Large intestine (tissue), 3 donors: ENCODE results near the gene ANKRD23. TPM values are rescaled to one million over a fixed set of nuclear protein-coding genes. Genes with fewer than 3 reads are reported as not detected.
A peak's percentile ranks its signal among the peaks of the same experiment; 100 is the strongest.

Experiments
- DNase-seq, 2 donors: peaks; one replicate each; pipeline versions ENCODE4 v3.0.0 to v3.0.0-alpha.2; 2013
- H3K27ac ChIP-seq: one replicate; pipeline ENCODE4 v1.5.1; 2013; ENCODE audit warnings: low read length
- H3K27me3 ChIP-seq: 2 replicates; pipeline ENCODE4 v1.6.1; 2013; ENCODE audit warnings: low read length; ENCODE audit not compliant: control insufficient read depth, insufficient read depth
- H3K36me3 ChIP-seq: 2 replicates; pipeline ENCODE4 v1.6.1; 2013; ENCODE audit warnings: low read length; ENCODE audit not compliant: control insufficient read depth, insufficient read depth
- H3K4me1 ChIP-seq: one replicate; pipeline ENCODE4 v1.6.1; 2013; ENCODE audit warnings: low read length; ENCODE audit not compliant: control insufficient read depth, insufficient read depth
- H3K4me3 ChIP-seq: one replicate; pipeline ENCODE4 v1.5.1; 2013; ENCODE audit warnings: low read length
- H3K9me3 ChIP-seq: one replicate; pipeline ENCODE4 v1.6.1; 2013; ENCODE audit warnings: mild to moderate bottlenecking, low read depth, low read length, moderate library complexity; ENCODE audit not compliant: control insufficient read depth
- WGBS: methylation state at CpG from one replicate; pipeline ENCODE4 v1.1.5; 2013; ENCODE audit warnings: low lambda C conversion rate; ENCODE audit not compliant: insufficient coverage; 5-methylcytosine and 5-hydroxymethylcytosine counted together
- polyA plus RNA-seq: library from polyadenylated mRNA; unstranded; fragments of 120-200 nt; gene quantifications from one replicate; pipeline ENCODE4 v1.2.1, GENCODE V29; 2013

ANKRD23 gene
- polyA plus RNA-seq, 1 donor = 4.2 TPM

DNA sequence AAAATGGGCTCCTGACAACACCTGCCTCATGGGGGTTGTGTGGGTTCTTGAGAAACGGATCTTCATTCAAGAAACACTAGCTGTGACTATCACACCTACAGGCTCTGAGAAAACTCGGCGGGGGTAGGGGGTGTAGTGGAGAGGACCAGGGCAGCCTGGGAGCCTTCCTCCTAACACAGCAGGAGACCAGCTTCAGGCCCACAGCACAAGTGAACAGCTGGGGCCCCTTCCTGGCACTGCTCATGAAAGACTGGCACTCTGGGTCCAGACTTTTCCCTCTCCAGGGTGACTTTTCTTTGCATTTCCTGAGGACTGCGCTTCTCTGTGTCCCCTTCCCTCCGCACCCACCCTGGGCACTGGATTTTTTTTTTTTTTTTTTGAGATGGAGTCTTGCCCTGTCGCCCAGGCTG, 33.2 kb upstream of the ANKRD23 start:
- no peak overlapping the region for H3K27ac ChIP-seq
- peaks cover 16% of the 10 kb centered on the region for H3K4me1 ChIP-seq
- no CpG with 5 or more reads among the region's 6 CpGs for WGBS
- H3K36me3 ChIP-seq = no peaks in the 10 kb centered on the region
- no peak overlapping the region for H3K4me3 ChIP-seq
- H3K27me3 ChIP-seq = peaks cover 9% of the 10 kb centered on the region
- no peak for DNase-seq
- H3K9me3 ChIP-seq = no peaks in the 10 kb centered on the region

DNA sequence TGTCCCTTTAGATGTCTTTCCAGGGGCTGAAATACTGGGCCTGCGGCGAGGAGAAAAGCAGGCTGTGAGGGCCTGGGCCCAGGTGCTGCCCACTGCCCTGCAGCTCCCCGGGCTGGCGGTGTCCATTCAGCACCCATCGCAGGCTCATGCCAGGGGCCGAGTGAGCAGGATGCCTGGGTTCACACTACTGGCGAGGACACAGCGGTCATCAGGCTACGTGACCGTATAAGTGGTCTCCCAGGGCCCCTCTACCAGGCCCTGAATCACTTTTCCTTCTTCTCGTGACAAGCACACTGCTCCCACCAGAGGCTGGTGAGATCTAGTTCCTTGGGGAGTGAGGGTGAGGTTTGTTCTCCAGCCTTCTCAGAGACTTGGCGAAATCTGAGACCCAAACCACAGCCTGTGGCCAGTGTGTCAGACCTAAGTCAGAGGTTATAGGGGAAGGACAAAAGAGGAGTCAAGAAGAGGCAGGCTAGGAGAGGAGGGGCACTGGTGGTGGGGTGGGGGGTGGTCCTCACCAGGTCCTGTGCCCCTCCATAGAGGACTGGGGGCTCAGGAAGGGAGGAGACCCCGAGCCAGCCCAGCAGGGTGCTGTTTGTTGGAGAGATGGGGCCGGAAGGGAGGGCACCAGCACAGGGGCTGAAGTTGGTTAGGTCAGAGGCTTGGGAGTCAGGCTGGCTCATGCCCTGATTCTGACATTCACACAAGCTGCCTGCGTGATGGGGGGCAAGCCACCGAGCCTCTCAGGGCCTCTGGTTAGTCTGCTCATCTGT, 32.6 kb upstream of the ANKRD23 start:
- Histone ChIP-seq H3K4me1 (peaks cover 16% of the 10 kb centered on the region), H3K36me3 (no peaks in the 10 kb centered on the region), H3K4me3 (no peak overlapping the region), H3K27ac (no peak overlapping the region), H3K9me3 (no peaks in the 10 kb centered on the region), H3K27me3 (peaks cover 9% of the 10 kb centered on the region)
- whole genome bisulfite sequencing = 100% methylated on average over 1 of the region's 16 CpGs
- no peak for DNase-seq

DNA sequence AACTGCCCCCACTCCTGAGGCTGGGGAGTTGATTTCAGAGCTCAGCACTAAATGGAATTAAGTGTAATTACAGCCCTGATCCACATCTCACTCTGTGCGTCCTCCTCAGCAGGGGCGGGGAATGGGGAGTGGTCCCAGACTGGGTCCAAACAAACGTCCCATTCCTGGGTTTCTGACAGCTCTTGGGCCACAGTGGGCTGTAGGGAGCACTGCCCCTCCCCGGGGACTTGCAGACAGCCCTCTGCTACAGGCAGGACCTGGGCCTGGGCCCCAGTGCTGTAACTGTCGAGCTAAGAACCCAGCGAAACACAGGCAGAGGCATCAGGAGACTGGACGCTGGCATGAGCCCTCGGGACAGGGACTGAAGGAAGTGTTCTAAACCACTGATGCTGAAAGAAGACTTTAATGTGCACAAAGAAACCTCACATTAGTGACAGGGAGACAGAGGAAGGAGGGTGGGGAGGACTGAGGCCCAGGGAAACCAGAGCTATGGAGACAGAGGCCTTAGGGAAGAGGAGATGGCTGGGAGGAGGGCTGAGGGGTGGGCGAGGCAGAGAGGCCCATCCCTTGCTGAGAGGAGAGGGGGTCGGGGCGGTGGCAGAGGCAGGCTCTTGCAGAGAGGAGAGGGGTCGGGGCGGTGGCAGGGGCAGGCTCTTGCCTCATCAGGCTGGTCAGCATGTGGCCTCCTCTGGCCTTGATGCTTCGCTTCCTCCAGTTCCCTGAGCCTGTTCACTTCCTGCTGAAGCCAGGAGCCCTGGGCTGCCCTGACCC, 31.9 kb upstream of the ANKRD23 start:
- no peak for DNase-seq

DNA sequence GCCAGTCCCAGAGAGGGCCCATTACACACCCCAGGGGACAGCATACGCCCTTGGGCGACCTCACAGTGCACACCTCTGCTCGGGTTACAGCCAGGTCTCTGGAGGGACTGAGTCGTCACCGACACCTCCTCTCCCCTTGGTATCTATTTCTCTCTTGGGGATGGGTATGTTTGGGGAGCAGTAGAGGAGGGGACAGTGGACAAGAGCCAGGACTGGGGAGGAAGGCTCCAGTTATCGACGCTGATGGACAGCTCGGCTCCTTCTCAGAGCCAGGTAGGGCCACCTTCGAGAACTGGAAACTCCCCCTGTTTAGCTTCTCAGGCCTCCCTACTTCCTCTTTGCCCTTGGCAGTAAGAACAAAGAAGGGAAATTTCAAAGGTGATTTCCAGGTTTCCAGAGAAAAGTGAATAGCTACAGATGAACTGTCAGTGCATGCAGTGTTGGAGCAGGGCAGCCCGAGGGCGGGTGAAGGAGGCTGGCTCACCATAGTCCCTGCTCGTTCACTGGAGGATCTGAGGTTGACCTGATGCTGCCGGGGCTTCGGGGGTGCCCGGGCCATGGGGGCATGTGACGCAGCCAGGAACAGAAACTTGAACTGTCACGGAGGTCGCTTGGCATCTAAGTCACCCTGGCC, 30.5 kb upstream of the ANKRD23 start:
- H3K9me3 ChIP-seq = no peaks in the 10 kb centered on the region
- no peak overlapping the region for H3K27ac ChIP-seq
- no CpG with 5 or more reads among the region's 18 CpGs for WGBS
- no peaks in the 10 kb centered on the region for H3K36me3 ChIP-seq
- no peak for DNase-seq
- peaks cover 9% of the 10 kb centered on the region for H3K27me3 ChIP-seq
- H3K4me1 ChIP-seq = peaks cover 20% of the 10 kb centered on the region
- H3K4me3 ChIP-seq = no peak overlapping the region

More for the DNA sequence above, 31.9 kb upstream of the ANKRD23 start:
- Histone ChIP-seq H3K27ac (peak overlapping the region; percentile 17), H3K36me3 (no peaks in the 10 kb centered on the region), H3K27me3 (peaks cover 9% of the 10 kb centered on the region), H3K4me1 (peaks cover 16% of the 10 kb centered on the region), H3K4me3 (no peak overlapping the region), H3K9me3 (no peaks in the 10 kb centered on the region)
- no CpG with 5 or more reads among the region's 14 CpGs for WGBS

DNA sequence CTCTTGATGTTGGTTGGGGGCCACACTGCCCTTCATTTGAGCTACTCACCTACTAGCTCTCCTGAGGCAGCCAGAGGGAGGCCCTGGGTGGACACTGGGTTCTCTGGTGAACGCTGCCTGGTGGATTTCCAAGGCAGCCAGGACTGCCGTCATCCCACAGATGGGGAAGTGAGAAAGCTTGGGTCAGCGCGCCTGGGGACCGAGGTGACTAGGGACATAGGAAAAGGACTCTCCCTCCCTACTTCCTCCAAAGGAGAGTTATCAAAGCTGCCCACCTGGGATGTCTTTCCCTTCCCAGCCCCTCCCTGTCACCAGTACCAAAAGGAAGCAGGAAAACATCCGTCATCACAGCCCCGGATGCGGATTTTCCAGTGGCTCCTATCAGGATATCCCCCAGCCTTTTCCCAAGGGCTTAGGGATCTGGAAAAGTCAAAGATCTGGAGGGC, 29.9 kb upstream of the ANKRD23 start:
- H3K9me3 ChIP-seq = no peaks in the 10 kb centered on the region
- peaks cover 20% of the 10 kb centered on the region for H3K4me1 ChIP-seq
- no peaks in the 10 kb centered on the region for H3K36me3 ChIP-seq
- no peak overlapping the region for H3K4me3 ChIP-seq
- WGBS = no CpG with 5 or more reads among the region's 8 CpGs
- no peak overlapping the region for H3K27ac ChIP-seq
- DNase-seq = no peak
- peaks cover 9% of the 10 kb centered on the region for H3K27me3 ChIP-seq

DNA sequence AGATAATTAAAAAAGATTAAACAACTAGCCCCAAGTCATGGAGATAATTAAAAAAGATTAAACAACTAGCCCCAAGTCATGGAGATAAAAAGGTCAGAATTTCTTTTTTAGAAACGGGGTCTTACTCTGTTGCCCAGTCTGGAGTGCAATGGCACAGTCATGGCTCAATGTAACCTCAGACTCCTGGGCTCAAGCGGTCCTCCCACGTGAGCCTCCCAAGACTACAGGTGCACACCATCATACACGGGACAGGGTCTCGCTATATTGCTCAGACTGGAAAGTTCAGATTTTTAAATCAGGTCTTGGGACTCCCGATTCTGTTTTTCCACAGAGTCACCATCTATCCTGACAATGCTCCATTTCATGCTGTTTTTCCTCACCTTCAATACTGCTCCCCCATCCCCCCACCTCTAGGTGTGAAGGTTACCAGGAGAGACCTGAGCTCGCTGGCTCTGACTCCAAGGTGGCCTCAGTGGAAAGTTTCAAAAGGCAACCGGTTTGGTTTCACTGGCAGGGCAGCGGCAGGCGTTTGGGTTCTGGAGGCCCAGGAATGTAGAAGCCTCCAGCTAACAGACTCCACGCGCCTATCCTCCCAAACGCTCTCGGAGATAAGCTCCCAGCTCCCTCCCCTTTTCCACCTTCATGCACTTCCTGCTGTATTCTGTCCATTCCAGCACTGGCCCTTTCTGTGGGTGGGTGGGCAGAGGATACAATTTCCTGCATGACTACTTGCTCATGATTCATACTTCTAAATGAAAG, 28.9 kb upstream of the ANKRD23 start:
- H3K4me3 ChIP-seq = no peak overlapping the region
- DNase-seq = no peak
- peaks cover 9% of the 10 kb centered on the region for H3K27me3 ChIP-seq
- WGBS = no CpG with 5 or more reads among the region's 14 CpGs
- H3K4me1 ChIP-seq = peaks cover 21% of the 10 kb centered on the region
- no peaks in the 10 kb centered on the region for H3K9me3 ChIP-seq
- H3K36me3 ChIP-seq = no peaks in the 10 kb centered on the region
- no peak overlapping the region for H3K27ac ChIP-seq

DNA sequence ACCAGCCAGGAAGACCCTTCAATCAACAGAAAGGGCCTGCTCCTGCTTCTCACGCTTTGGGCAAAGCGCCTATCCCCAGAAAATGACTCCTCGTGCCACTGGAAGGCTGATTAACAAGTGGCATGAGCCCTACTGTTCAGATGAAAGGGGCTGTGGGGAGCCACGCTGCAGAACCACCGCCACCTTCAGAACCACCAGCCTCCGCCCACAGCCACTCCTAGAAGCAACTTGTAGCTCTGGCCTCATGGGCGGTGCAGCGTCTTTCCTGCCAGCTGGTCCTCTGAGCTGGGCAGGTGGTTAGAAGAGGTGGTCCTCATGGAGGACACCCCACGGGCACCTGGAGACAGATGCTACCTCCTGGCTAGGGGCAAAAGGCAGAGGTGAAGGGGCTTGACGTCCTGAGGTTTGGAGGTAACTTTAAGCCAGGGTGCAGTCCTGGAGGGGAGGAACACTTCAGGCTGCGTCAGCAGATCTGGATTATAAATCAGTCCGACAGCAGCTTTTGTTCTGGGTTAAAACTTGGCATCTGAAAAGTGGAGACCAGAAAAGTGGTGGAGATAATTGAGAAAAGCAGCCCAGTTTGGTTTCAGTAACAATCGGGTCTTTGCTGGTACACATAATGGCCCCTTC, 26.9 kb upstream of the ANKRD23 start:
- H3K36me3 ChIP-seq = peaks cover 16% of the 10 kb centered on the region
- peak in 1 of 2 donors; percentile 65 for DNase-seq
- peak overlapping the region; percentile 48 for H3K27ac ChIP-seq
- no peaks in the 10 kb centered on the region for H3K9me3 ChIP-seq
- WGBS = no CpG with 5 or more reads among the region's 13 CpGs
- peak overlapping the region; percentile 39 for H3K4me3 ChIP-seq
- H3K27me3 ChIP-seq = peaks cover 9% of the 10 kb centered on the region
- peaks cover 39% of the 10 kb centered on the region for H3K4me1 ChIP-seq

DNA sequence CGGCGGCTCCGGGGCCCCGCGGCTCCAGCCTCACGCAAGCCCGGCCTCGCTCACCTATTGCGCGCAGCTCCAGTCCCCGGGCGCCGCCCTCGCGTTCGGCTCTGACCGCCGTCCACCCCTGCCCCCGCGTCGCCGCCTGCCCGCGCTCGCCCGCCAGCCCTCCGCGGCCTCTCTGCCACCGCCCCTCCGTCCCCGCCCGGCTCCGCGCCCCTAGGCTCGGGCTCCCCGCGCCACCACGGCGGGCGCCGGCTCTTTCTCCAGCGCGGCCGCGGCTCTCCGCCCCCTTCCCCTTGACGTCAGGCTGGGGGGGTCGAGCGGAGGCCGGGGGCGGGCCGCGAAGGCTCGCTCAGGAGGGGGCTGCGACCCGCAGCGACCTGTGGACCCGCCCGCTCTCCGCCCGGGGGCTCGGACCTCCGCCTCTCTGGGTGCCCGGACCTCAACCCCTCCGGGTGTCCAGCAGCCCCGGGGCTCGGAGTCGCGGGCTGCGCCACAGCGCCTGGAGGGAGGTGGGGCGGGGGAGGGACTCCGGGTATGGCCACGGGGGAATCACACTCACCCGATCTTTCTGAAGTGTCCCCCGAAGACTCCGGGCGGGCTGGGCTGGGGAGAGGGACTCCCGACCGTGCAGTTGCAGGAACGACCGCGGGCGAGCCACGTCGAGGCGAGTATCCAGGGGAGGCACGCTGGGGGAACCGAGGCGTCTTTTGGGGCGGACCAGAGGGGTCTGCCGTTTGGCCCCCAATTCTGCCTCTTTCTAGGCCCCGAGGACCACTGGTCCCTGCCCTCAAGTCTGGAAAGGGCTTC, 26.2 kb upstream of the ANKRD23 start, which contains the start of gene SEMA4C:
Gene SEMA4C, minus strand, starts transcription at position 259 of the 804 bp plus-strand sequence. CDS start 2,194 bp downstream, outside the sequence.
- peaks cover 9% of the 10 kb centered on the region for H3K27me3 ChIP-seq
- H3K27ac ChIP-seq = peak within 1 kb of the TSS; percentile 90
- H3K4me3 ChIP-seq = peak within 1 kb of the TSS; percentile 78
- DNase-seq = peak in 1 of 2 donors; percentile 74
- no peaks in the 10 kb centered on the region for H3K9me3 ChIP-seq
- peaks cover 23% of the 10 kb centered on the region for H3K36me3 ChIP-seq
- peaks cover 33% of the 10 kb centered on the region for H3K4me1 ChIP-seq
- no CpG with 5 or more reads among the region's 93 CpGs for WGBS

DNA sequence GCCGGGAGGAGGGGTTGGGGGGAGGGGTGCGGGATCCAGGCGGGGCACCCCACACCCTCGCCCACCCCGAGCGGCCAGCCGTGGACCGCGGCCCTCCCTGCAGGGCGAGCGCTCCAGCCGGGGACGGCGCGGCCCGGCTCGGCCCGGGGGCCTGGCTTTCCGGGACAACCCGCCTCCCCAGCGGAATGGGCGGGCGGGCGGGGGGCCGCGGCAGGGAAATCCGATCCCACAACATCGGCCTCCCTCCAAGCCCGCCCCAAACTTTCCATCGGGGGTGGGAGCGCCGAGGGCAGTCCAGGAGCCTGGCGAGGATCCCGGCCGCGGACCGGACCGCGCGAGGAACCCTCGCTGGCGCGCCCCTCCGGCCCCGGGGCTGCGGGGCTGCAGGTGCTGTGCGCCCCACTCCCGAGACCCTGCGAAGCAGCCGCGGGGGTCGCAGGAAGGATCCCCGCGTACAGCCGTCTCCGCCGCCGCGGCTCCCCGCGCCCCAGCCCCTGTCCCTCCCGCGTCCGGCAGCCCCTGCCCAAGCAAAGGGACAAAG, 25.5 kb upstream of the ANKRD23 start:
- no peaks in the 10 kb centered on the region for H3K9me3 ChIP-seq
- H3K4me1 ChIP-seq = peaks cover 28% of the 10 kb centered on the region
- H3K27ac ChIP-seq = peak overlapping the region; percentile 90
- peak; percentile 59 to 70 for DNase-seq
- peak overlapping the region; percentile 78 for H3K4me3 ChIP-seq
- no CpG with 5 or more reads among the region's 64 CpGs for WGBS
- H3K27me3 ChIP-seq = peaks cover 7% of the 10 kb centered on the region
- H3K36me3 ChIP-seq = peaks cover 30% of the 10 kb centered on the region
